ENCODE data around the gene NACC1.
A peak's percentile ranks its signal among the peaks of the same experiment; 100 is the strongest.

NACC1 gene

DNA sequence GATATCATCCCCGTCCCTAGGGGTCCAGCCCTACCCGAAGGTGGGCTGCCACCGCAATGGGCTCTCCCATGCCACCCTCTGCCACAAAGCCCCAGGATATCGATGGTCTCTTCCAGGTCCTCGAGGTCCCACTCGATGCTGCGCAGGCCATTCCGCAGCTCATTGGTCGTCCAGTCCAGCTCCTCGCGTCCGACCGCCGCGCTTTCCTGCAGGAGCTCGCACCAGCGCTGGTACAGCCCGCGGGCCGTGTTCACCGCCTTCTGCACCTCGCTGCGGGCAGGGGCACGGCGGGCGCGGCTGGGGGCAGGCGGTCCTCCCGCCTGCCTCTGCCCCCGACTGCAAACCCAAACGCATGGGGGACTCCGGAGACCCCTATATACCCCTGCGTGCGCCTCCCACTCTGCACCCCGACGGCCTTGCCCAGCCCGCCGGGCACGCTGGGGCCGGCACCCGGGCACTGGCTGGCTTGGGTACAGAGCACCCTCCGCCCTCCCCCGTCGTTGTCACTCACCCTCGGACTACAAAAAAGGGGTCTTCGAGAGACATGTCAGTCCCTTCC, 31.6 kb downstream of the NACC1 start:
- no peak for DNase-seq

DNA sequence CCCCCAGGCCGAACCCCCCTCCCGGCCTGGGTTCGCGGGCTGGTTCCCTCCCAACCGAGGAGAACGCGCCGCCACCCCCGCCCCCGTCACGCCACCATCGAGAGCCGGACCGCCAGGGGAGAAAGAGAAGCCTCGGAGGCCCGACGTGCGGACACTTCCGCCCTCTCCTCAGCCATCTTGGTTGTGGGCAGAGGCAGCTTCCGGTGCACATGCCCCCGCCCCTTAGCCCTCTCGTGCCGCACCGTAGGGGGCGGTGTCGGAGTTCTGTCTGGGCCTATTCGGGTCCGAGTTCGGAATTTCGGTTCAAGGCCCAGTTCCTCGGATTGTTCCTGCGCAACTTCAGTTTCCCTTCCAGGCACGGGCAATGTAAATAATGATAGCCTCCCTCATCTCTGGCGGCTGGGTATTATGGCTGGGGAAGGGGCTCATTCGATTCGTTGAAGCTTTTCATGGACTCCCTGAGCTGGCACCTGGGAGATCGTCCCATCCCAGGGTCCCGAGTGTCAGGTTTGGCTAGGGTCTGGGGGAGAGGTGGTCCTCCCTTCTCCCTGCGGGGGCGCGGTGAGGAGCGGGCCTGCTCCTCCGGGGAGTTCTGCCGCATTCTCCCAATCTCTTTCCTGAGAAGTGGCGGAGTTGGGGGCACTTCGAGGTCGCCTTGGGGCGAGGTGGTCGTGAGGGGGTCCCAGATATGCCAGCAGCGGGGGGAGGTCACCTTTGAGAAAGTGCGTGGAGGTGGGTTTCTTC, 32.3 kb downstream of the NACC1 start, which contains the start of the genes IER2 and STX10:
IER2 (plus strand) TSS at position 225 of the 744 bp plus-strand sequence. CDS start 2,776 bp downstream, outside the sequence.
STX10 (minus strand) TSS at position 189 of the 744 bp plus-strand sequence. CDS start 202 bp downstream, outside the sequence.
- peak; percentile 94 for DNase-seq

DNA sequence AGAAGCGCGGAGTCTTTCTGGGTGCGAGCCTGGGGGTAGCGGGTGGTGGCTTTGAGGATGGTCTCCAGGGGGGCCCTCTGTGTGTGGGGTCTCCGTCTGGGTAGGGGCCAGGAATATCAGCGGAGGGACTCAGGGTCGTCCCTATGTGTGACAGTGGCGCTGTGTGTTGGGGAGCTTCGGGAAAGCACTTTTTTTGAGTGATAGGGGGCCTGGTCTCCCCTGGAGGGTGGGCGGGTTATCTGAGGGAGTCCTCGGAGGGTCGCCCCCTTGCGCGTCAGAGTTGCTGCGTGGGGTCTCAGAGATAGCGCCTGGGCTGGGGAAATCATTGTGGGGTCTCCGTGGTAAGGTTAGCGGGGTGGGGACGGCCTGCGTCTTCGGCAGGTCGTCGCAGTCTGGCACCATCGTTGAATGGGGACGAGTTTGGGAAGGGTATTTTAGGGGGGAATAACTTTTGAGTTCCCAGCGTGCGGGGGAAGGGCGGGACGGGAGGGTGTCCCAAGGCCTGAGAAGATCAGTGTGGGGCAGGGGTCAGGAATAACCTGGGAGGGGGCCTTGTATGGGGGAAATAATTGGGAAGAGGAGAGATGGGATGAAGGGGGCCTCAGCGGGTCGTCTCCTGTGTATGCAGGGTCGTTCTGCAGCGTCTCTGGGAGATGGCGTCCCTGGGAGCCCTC, 33.0 kb downstream of the NACC1 start:
- no peak for DNase-seq

DNA sequence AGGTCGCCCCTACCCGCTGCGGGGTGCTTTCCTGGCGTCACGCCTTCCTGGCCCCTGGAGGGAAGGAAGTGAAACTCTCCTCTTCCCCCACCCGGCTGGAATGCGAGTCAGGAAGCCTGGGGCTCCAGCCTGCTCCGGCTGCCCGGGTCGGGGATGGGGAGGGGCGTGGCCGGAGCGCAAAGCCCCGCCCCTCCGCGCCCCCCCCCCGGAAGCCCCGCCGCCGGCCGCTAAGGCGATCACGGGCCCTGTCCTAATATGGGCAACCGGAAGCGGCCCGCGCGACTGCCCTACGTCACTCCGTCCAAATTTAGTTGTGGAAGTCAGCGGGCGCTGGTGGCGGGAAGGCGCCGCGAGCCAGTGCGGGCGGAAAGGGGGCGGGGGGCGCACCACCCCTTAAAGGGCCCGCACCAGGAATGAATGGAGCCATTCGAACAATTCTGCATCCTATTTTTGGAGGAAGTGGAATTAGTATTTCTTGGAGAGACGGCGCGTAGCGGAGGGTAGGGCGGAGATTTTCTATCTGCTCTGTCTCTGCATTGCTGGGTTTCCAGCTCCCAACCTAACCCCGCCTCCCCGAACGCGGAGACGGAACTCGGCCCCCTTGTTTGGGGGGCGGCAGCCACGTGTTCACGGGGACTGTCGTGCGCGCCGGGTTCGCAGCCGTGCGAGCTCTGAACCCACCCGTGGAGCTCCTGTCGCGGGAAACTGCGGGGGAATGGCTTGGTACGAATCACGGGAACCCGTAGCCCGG, 33.7 kb downstream of the NACC1 start:
- DNase-seq: peak; percentile 94

DNA sequence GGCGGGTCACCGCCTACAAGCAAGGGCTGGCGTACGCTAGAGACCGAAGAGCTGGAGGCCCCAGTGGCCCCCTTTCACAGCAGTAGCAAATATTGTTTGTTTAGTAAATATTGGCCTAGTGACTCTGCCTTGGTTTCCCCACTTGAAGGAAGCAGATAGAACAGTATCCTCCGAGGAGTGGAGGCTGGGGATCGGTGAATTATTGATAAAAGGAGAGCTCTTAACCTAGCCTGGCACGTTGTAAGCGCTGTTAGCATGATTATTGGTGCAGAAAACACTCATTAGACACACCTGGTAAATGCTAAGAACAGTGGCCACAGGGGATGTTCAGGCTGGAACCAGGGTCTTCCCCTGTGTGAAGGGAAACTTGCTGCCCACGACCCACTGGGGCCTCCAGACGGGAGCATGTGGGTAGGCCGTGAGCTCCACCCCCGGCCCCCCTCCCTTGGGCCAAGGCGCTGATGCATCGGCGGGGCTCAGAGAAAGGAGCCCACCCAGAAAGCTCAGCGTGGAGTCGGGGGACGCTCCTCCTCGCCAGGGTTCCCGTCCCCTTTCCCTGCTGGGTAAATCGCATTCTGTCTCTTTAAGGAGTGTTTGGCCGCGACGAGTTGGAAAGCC, 34.4 kb downstream of the NACC1 start:
- DNase-seq: no peak

DNA sequence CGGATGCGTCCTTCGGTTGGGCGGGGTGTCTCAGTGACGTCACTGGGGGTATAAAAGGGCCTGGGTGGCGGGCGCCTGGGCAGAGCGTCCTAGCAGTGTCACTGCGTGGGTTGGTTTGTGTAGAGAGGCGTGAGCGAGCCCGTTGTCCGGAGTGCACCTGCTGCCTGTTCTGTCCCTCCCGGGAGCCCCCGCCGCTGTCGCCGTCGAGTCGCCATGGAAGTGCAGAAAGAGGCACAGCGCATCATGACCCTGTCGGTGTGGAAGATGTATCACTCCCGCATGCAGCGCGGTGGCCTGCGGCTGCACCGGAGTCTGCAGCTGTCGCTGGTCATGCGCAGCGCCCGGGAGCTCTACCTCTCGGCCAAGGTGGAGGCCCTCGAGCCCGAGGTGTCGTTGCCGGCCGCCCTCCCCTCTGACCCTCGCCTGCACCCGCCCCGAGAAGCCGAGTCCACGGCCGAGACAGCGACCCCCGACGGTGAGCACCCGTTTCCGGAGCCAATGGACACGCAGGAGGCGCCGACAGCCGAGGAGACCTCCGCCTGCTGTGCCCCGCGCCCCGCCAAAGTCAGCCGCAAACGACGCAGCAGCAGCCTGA, 35.0 kb downstream of the NACC1 start:
- peak; percentile 87 for DNase-seq

DNA sequence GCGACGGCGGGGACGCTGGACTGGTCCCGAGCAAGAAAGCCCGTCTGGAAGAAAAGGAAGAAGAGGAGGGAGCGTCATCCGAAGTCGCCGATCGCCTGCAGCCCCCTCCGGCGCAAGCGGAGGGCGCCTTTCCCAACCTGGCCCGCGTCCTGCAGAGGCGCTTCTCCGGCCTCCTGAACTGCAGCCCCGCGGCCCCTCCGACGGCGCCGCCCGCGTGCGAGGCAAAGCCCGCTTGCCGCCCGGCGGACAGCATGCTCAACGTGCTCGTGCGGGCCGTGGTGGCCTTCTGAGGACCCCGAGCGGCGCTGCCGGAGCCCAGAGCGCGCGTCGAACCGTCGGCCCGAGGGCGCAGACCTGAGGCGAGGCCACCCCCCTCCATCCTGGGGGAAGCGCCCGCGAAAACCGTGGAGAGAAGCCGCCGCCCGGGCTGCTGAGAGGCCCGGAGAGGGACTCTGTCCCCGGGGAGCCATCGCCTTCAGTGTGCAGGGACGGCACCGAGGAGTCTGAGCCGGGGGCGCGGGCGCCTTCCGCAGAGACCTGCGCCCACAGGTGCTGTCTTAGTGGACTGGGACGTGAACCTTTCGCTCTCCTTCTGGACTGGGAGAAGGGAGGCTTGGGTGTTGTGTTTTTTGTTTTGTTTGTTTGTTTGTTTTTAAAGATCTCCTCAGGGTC, 35.6 kb downstream of the NACC1 start:
- no peak for DNase-seq

DNA sequence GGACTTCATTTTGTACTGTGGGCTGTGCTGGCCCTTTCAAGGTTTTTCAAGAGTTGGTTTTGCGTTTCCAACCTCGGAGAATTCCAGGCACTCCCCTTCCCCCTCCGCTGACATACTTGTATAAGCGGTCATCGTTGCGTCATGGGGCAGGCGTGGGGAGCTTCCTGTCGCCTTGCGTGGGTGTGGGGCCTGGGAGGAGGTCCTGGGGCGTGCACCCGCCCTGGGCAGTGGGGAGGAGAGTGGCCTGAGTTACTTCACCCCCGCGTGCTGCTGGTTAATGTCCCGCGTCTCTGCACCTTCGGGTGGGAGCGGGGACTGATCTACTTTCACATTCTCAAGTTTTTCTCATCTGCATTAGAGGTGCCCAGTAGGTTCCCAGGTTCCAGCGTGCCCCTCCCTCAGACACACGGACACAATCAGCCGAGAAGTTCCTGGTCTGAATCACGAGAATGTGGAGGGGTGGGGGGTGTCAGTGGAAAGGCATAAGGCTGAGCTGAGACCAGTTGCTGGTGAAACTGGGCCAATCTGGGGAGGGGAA, 36.2 kb downstream of the NACC1 start:
- peak; percentile 41 for DNase-seq

DNA sequence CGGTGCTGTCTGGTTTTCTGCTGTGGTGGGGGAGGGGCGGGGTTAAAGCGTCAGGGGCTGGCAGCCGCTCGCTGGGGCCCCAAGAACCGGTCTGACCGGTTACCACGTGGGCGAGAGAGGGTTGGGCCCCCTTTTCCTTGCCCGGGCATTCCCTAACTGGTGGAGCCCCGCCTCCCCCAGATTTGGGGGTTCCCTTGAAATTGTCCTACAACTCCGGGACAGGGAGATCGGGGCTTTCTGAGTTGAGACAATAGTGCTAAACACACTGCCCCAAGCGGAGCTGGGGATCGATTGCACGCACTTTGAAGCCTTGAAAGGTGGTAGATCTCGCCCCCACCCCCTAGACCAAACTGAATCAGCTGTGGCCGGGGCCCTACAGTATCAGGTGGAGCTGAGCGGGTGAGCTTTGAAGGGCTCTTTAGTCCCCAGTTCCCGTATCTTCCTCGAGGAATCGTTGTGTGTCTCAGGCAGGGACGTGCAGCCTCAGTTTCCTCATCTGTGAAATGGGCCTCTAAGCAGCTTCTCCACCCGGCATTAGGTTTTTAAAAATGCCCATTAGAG, 36.9 kb downstream of the NACC1 start:
- DNase-seq: peak; percentile 77

DNA sequence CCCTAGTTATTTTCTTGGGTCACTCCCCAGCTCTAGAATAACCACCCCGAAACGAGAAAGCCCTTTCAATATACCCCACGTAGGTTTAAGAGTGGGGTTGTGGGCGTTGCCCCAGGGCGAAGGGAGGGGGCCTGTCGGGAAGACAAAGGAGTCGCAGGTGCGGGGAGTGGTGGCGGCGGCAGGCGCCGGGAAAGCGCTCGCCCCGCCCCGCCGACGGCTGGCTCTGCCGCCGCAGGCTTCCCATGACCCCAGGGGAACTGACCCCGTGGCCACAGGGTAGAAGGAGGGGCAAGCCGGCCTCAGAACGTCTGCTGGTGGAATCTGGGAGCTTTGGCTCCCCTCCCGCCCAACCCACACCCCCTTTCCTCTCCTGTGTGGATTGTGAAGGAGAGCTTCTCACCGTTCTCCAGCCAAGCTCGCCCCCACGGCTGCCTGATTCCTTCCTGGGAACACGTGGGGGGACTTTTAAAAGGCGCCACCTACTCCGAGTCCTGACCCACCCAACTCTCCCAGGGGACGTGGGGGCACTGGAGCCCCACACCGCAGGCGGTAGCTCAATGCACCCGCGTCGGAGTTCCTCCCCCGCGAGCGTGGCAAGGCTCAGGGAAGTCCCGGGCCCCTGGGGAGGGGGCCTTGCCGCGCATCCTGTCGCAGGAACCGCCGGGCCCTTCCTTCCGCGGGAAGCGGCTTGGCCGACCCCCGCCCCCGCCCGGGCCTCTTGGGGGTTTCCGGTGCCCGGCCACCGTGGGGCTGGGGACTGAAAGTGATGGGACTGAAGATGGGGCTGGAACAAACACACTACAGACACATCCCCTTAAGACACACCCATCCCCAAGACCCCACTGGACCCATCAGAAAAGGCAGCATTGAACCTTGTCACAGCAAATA, 37.7 kb downstream of the NACC1 start:
- peak; percentile 56 for DNase-seq

DNA sequence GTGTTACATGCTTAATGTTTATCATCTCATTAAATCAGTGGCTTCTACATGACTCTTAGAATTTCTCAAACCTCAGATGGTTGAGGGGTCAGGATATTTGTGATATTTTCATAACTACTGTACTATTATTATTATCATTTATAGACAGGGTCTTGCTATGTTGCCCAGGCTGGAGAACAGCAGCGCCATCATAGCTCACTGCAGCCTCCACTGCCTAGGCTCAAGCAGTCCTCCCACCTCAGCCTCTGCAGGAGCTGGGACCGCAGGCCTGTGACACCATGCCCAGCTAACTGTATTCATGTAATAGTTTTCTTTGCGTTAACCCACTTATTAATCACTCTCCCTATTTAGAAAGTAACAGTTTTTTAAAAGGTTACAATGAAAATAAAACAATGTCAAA, 41.6 kb downstream of the NACC1 start:
- no peak for DNase-seq

DNA sequence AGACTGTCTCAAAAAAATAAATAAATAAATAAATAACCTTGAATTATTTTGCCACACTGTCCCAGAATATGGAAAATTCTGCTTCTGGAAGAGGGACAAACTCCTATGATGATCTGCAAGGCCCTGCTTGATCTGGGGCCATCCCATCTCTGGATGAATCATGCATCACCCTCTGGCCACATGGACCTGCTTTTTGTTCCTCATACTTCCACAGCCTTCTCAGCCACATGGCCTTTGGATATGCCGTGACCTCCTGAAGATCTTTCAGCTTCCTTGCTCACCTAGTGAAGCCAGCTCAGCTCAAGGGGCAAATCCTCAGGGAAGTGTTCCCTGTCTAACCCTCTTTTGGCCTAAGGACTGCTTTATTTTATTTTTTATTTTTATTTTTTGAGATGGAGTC, 42.5 kb downstream of the NACC1 start:
- DNase-seq: no peak

DNA sequence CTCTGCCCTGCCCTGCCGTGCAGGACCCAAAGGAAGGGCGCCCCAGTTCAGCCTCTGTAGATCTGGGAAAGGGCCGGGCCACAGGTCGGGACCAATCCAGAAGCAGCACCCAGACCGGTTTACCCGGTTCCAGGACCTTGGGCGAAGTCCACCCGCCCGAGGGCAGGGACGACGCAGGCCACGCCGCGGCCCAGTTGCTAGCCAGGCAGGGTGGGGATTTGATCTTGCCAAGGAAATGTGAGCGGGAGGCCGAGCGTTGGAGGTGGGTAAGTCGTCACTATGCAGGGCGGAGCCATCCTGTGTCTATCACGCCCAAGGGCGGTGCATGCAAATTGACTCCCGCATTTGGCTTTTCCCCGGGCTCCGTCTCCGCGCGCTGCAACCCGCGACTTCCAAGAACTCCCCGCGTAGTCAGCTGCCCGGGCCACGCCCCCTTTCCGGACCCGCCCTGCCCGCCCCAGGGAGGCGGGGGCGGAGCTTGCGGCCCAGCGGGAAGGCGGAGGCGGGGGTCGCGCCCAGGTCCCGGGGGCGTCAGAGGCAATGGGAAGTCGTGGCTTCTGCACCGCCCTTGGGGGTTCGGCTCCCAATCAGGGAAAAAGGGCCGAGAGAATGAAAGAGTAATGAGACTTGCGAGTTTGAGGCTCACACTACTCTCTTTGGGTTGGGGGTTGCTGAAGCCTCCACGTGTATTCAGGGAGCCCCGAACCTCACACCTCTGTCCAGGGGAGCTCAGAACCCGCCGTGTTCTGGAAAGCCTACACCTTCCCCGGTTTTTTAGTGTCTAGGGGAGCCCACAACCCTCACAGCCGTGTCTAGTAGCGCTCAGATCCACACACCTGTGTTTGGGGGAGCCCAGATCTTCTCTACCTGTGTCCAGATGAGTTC, 44.9 kb downstream of the NACC1 start:
- peak; percentile 94 for DNase-seq

DNA sequence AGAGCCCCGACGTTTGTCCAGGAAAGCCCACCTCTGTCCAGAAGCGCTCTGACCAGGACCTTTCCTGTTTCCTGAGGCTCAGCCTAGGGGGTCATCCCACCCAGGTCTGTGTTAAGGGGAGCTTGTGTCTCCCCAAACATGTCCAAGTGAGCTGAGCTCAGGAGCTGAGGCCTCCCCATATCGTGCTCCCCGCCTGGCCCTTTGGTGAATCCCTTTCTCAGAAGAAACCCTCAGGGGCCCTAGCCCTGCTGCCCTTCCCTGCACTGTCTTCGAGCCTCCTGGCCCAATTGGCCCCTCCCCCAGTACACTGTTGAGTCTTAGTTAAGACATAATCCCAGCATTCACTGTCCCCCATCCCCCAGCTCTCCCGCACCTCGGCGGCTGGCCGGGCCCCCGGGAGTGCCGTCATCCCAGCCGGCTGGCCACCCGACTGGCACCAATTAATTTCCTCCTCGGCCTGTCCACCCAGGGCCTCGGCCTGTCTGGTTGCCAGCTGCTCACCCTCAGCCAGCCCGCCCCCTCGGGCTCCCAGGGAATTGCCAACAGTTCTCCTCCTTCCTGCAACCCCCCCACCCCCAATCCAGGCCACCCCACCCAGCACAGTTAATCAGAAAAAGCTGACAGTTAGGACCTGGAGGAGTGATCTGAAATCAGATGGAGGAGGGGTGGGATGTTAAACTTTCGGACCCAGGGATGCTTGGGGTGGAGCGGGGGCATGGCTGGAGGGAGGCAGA, 45.7 kb downstream of the NACC1 start:
- peak; percentile 60 for DNase-seq

DNA sequence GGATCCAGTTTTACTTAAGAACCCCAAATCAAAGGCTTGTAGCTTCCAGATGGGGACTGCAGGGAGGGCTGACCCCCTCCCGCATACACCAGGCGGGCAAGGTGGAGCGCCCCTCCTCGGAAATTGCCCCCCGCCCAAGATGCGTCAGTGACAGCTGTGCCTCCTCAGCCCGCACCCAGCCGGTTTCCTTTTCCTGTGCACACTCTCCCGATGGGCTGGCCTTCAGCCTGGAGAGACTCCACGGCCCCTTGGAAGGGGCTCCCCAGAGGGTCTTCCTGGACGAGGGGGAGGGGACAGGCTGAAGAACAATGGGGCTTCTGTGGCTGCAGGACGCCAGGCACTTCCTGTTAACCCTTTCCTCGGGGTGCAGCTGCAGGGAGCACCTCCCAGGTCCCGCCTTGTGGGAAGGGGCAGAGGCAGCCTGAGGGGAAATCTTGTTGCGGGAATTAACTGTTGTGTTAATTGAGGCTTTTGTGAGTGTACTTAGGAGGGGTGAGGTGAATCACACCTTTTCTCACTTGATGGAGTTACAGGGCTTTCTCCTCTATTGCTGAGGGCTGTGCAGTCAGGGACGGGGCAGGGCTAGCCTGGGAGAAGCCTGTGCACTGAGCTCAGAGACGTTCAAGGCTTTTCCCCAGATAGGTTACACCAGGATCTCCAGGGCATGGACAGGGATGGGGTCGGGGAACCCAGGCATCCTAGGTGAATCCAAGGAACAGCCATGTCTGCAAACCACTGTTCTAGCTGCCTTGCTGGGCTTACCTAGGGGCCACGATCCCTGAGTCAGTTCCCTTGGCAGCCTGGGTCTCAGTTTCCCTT, 46.5 kb downstream of the NACC1 start:
- DNase-seq: peak; percentile 31

DNA sequence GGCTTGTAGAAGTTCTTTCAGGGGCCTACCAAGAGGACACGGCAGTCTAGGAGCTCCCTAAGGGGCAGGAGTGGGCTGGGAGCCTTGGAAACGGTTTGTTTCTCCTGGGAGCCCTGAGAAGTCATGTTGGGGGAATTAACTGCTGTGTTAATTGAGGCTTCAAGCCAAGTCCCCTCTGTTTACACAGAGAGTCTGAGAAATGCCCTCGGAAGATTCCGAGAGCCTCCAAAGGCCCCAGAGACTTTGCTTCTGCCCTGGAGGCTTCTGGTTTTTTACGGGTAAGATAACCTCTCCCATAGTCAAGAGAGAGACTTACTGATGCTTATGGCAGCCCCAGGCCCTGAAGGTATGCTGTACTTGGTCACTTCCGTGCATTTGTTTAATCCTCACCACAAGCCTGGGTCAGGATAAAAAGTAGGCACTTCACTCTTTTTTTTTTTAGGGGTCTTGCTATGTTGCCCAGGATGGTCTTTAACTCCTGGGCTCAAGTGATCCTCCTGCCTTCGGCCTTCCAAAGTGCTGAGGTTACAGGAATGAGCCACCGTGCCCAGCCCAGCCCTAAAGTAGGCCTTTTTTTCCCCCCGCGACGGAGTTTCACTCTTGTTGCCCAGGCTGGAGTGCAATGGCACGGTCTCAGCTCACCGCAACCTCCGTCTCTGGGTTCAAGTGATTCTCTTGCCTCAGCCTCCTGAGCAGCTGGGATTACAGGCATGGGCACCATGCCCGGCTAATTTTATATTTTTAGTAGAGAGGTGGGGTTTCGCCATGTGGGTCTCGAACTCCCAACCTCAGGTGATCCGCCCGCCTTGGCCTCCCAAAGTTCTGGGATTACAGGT, 47.3 kb downstream of the NACC1 start:
- no peak for DNase-seq

All from NCI-H774 (cell line).